Natural killer cell (primary cell): ENCODE data around the gene IFITM1. TPM values are rescaled to one million over a fixed set of nuclear protein-coding genes. Genes with fewer than 3 reads are reported as not detected.
"Not testable (repeated sequence)": the region's sequence is repeated elsewhere in the genome, so short reads cannot be mapped to it uniquely, and the experiment has no call there.

ENCODE experiments used
- ATAC-seq, 3 donors: fragments of 150-1000 bp in 2 of 3; fragments of 200-7000 bp in 1 of 3; cut with Tn5 transposase; 1 replicate in 1 of 3; 2 replicates in 2 of 3; pipeline ENCODE4 v1.10.0; 2021; ENCODE audit warnings: mild to moderate bottlenecking in 2 of 3, moderate library complexity in 2 of 3
- DNase-seq, 2 donors: peaks; one replicate each; pipeline versions ENCODE4 v3.0.0 to v3.0.0-alpha.2; 2013 to 2021; ENCODE audit warnings: mixed read lengths in 1 of 2
- H3K27ac ChIP-seq: one replicate; pipeline ENCODE4 v1.5.1; 2013; ENCODE audit warnings: mild to moderate bottlenecking, low read length
- H3K27me3 ChIP-seq: one replicate; pipeline ENCODE4 v1.6.1; 2013; ENCODE audit warnings: low read length; ENCODE audit not compliant: control insufficient read depth, insufficient read depth
- H3K36me3 ChIP-seq: one replicate; pipeline ENCODE4 v1.6.1; 2013; ENCODE audit warnings: low read length; ENCODE audit not compliant: control insufficient read depth, insufficient read depth
- H3K4me1 ChIP-seq: one replicate; pipeline ENCODE4 v1.6.1; 2013; ENCODE audit warnings: low read length; ENCODE audit not compliant: control insufficient read depth, insufficient read depth
- H3K4me3 ChIP-seq: one replicate; pipeline ENCODE4 v1.5.1; 2013; ENCODE audit warnings: low read length
- H3K9me3 ChIP-seq: one replicate; pipeline ENCODE4 v1.6.1; 2013; ENCODE audit warnings: low read length; ENCODE audit not compliant: control insufficient read depth, insufficient read depth
- H3K27ac Mint-ChIP-seq, 2 donors: one replicate each; pipeline ENCODE4 v1.8.0; 2022; ENCODE audit warnings: mild to moderate bottlenecking in 2 of 2, mixed read lengths in 2 of 2, moderate library complexity in 1 of 2
- H3K27me3 Mint-ChIP-seq, 2 donors: one replicate each; pipeline ENCODE4 v1.8.0; 2022; ENCODE audit warnings: low read depth in 2 of 2, mixed read lengths in 2 of 2
- H3K36me3 Mint-ChIP-seq: one replicate; pipeline ENCODE4 v1.8.0; 2022; ENCODE audit warnings: mixed read lengths
- H3K4me1 Mint-ChIP-seq, 2 donors: one replicate each; pipeline ENCODE4 v1.8.0; 2022; ENCODE audit warnings: mixed read lengths in 2 of 2
- H3K4me3 Mint-ChIP-seq: one replicate; pipeline ENCODE4 v1.8.0; 2022; ENCODE audit warnings: mild to moderate bottlenecking, moderate library complexity, mixed read lengths
- H3K9me3 Mint-ChIP-seq, 2 donors: one replicate each; pipeline ENCODE4 v1.8.0; 2022; ENCODE audit warnings: mixed read lengths in 2 of 2
- CTCF ChIP-seq: fragments of 200-600 bp; IDR thresholded peaks from one replicate; pipeline ENCODE4 v1.8.0; 2022; ENCODE audit warnings: antibody characterized with exemption
- WGBS: methylation state at CpG from one replicate; pipeline ENCODE4 v1.1.7; 2013; ENCODE audit warnings: missing lambda C conversion rate; ENCODE audit not compliant: insufficient coverage; 5-methylcytosine and 5-hydroxymethylcytosine counted together
- intact Hi-C: fragments of 100-400 bp; cut with micrococcal nuclease; formaldehyde crosslinking; loops from one replicate; pipeline ENCODE4 v1.14.2; 2022
- total RNA-seq, 4 donors: library from RNA; stranded (reverse); fragments of 120-200 nt in 1 of 4; gene quantifications; one replicate each; pipeline versions ENCODE4 v1.2.3 to v1.2.4, GENCODE V29; 2013 to 2022

The IFITM1 gene
- total RNA-seq, 3 donors from 2014 or later (not counting 1 experiment from before 2014, with no cell fraction given), result 540 to 809 (median 710) TPM

GRCh38 chr11:327581-327923 lies 13.7 kb downstream of the IFITM1 start:
- no peak for TF ChIP-seq CTCF
- no peak for ATAC-seq
- no peak for DNase-seq
- intact Hi-C loops, result loop anchor here (2.0 kb wide), 1 partner anchor 15 kb away; no protein-coding TSS in a partner anchor
- H3K4me3 ChIP-seq, result no peak overlapping the region
- Mint-ChIP-seq H3K4me3 (peak overlapping the region; percentile 67), H3K27me3 (no peaks in the 10 kb centered on the region), H3K36me3 (no peaks in the 10 kb centered on the region), H3K4me1 (peaks cover 62 to 74% of the 10 kb centered on the region in 2 donors), H3K27ac (peak overlapping the region; percentile 78 to 94), H3K9me3 (no peaks in the 10 kb centered on the region)
- no peaks in the 10 kb centered on the region for H3K36me3 ChIP-seq
- no peaks in the 10 kb centered on the region for H3K27me3 ChIP-seq
- 97% methylated on average over 3 of the region's 3 CpGs for WGBS
- no peaks in the 10 kb centered on the region for H3K9me3 ChIP-seq
- H3K27ac ChIP-seq, result peak overlapping the region; percentile 89
- H3K4me1 ChIP-seq, result peaks cover 78% of the 10 kb centered on the region

DNA sequence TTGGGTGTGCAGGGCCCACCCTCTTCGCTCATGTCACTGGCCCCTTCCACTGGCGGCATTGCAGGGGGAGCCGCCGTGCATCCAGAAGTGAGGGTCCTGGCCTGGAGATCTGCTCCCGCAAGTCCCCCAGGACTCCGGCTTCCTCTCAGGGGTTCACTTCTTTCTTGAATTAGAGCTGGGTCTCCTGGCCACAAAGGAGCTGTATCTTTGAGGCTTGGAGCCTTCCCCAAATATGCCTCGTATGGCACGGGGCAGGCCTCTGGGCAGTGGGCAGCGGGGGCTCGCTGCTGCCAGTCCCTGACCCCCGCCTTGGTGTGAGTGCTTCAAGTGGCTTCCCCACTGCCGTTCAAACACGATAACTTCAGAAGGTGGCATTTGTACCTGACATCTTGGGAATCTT lies 14.2 kb downstream of the IFITM1 start:
- peaks cover 2% of the 10 kb centered on the region for H3K9me3 ChIP-seq
- no peak overlapping the region for H3K4me3 Mint-ChIP-seq
- DNase-seq, result no peak
- H3K9me3 Mint-ChIP-seq, result no peaks in the 10 kb centered on the region
- H3K27me3 Mint-ChIP-seq, result no peaks in the 10 kb centered on the region
- intact Hi-C loops, result no loop called here
- no peak overlapping the region for H3K27ac ChIP-seq
- H3K4me1 ChIP-seq, result peaks cover 78% of the 10 kb centered on the region
- ATAC-seq, result no peak
- no peaks in the 10 kb centered on the region for H3K36me3 ChIP-seq
- peak overlapping the region in 1 of 2 donors; percentile 88 for H3K27ac Mint-ChIP-seq
- TF ChIP-seq CTCF, result no peak
- H3K36me3 Mint-ChIP-seq, result no peaks in the 10 kb centered on the region
- no peaks in the 10 kb centered on the region for H3K27me3 ChIP-seq
- WGBS, result 97% methylated on average over 13 of the region's 13 CpGs
- no peak overlapping the region for H3K4me3 ChIP-seq
- peaks cover 67 to 79% of the 10 kb centered on the region in 2 donors for H3K4me1 Mint-ChIP-seq

DNA sequence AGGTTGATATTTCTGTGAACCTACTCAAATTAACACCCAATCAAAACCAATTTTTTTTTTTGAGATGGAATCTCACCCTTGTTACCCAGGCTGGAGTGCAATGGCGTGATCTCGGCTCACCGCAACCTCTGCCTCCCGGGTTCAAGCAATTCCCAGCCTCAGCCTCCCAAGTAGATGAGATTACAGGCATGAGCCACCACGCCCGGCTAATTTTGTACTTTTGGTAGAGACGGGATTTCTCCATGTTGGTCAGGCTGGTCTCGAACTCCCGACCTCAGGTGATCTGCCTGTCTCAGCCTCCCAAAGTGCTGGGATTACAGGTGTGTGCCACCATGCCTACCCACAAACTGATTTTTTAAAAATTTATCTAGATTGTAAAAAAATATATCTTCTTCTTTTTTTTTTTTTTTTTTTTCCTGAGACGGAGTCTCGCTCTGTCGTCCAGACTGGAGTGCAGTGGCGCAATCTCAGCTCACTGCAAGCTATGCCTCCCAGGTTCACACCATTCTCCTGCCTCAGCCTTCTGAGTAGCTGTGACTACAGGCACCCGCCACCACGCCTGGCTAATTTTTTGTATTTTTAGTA lies 14.8 kb downstream of the IFITM1 start:
- 93% methylated on average over 12 of the region's 15 CpGs for WGBS
- H3K36me3 ChIP-seq, H3K9me3 ChIP-seq, H3K4me3 ChIP-seq, H3K27me3 Mint-ChIP-seq, H3K9me3 Mint-ChIP-seq, DNase-seq, H3K27ac ChIP-seq, H3K27me3 ChIP-seq, ATAC-seq, H3K36me3 Mint-ChIP-seq, intact Hi-C loops: not testable (repeated sequence)
- peaks cover 72 to 80% of the 10 kb centered on the region in 2 donors for H3K4me1 Mint-ChIP-seq
- H3K4me1 ChIP-seq, result peaks cover 78% of the 10 kb centered on the region
- peak overlapping the region; percentile 42 for H3K4me3 Mint-ChIP-seq
- H3K27ac Mint-ChIP-seq, result peak overlapping the region; percentile 78 to 88

GRCh38 chr11:329886-330253 lies 16.0 kb downstream of the IFITM1 start:
- Histone ChIP-seq H3K27ac (no peak overlapping the region), H3K36me3 (no peaks in the 10 kb centered on the region), H3K4me3 (no peak overlapping the region), H3K27me3 (no peaks in the 10 kb centered on the region), H3K4me1 (peaks cover 85% of the 10 kb centered on the region), H3K9me3 (peaks cover 4% of the 10 kb centered on the region)
- intact Hi-C loops, result no loop called here
- DNase-seq (no peak), ATAC-seq (no peak)
- Mint-ChIP-seq H3K4me1 (peaks cover 73 to 78% of the 10 kb centered on the region in 2 donors), H3K27ac (peak overlapping the region; percentile 78 to 88), H3K4me3 (peak overlapping the region; percentile 71), H3K9me3 (no peaks in the 10 kb centered on the region), H3K27me3 (no peaks in the 10 kb centered on the region), H3K36me3 (no peaks in the 10 kb centered on the region)
- WGBS, result 94% methylated on average over 1 of the region's 2 CpGs
- no peak for TF ChIP-seq CTCF
